Adipose tissue (tissue), 3 donors: ENCODE results near the gene GABPA. TPM values are rescaled to one million over a fixed set of nuclear protein-coding genes. Genes with fewer than 3 reads are reported as not detected.
"Not testable (repeated sequence)": the region's sequence is repeated elsewhere in the genome, so short reads cannot be mapped to it uniquely, and the experiment has no call there.

Source experiments
- H3K27ac ChIP-seq: one replicate; pipeline ENCODE4 v1.5.1; 2013; ENCODE audit warnings: low read depth, low read length
- WGBS, 3 donors: extraction: QIAGEN DNeasy Blood & Tissue Kit; methylation state at CpG; one replicate each; pipeline ENCODE4 v1.1.7; 2013; 5-methylcytosine and 5-hydroxymethylcytosine counted together
- polyA plus RNA-seq, 3 donors: library from polyadenylated mRNA; stranded (reverse); fragments of 200-250 nt; gene quantifications; one replicate each; pipeline ENCODE4 v1.2.3, GENCODE V29; 2013
- donor health status: healthy with polysubstance abuse.
- donor health status: Bipolar disorder and iron deficiency.
- donor health status: healthy.

Gene GABPA
- polyA plus RNA-seq, result 10 to 100 TPM in 1 of 3 donors, 1 to 10 TPM in 2; 5.0 to 17.2 (median 8.3) TPM

DNA sequence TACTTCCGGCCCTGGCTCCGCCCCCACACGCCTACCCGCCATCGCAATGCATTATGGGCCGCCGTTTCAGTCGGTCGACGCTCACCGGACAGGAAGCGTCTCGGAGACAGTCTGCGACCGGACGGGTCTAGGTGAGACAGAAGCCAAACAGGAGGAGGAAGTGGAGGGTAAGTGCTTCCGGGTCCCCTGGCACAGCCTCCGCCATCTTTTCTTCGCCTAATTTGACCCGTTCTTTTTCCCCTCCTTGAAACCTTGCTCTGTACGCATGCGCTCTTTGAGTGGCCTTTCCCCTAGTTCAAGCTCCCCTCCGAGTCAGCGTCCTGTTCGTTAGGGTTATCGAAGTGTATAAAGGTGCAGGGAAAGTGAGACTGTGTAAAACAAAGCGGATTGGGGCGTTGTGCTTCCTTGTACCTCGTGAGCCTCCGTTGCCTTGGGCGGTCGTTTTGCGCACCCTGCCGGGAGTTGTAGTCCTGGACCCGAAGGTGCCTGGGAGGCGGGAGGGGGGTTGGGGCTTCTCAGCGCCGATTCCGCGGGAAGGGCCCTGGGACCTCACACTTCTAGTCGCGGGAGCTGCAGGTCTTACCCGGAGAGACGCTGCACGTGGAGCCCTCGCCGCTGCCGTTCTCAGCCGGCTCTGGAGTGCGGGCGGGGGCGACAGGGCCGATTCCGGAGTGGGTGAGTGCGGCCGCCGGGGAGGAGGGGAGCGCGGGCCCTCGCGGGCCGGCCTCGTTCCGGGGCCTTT lies at the start of gene GABPA, which contains the start of gene ATP5PF:
GABPA (plus strand) TSS at position 69 of the 742 bp plus-strand sequence. CDS start 6,627 bp downstream, outside the sequence.
ATP5PF (minus strand) TSS at position 1 of the 742 bp plus-strand sequence. CDS start 5,110 bp downstream, outside the sequence.
- WGBS, 3 donors, result 0 to 1% (median 1%) methylated on average over 52 to 64 of the region's 64 CpGs
- peak within 1 kb of the TSS; percentile 90 for H3K27ac ChIP-seq

DNA sequence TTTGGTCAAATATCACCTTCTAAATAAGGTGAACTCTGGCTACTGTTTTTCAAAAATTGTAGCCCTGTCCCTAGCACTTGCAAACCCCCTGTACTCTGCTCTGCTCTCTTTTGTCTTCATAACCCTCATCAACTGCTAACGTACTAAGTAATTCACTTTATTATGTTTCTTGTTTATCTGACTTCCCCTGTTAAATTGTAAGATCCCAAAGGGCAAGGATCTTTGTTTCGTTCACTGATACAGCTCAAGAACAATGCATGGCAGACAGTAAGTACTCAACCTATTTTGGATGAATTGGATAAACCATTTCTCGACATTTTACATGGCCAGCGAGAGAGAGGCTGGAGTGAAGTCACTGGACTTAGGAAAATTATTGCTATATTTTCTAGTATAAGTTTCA lies 47.0 kb upstream of the GABPA start:
- 77 to 84% (median 83%) methylated on average over 4 of the region's 4 CpGs for WGBS, 3 donors
- H3K27ac ChIP-seq, result no peak overlapping the region

DNA sequence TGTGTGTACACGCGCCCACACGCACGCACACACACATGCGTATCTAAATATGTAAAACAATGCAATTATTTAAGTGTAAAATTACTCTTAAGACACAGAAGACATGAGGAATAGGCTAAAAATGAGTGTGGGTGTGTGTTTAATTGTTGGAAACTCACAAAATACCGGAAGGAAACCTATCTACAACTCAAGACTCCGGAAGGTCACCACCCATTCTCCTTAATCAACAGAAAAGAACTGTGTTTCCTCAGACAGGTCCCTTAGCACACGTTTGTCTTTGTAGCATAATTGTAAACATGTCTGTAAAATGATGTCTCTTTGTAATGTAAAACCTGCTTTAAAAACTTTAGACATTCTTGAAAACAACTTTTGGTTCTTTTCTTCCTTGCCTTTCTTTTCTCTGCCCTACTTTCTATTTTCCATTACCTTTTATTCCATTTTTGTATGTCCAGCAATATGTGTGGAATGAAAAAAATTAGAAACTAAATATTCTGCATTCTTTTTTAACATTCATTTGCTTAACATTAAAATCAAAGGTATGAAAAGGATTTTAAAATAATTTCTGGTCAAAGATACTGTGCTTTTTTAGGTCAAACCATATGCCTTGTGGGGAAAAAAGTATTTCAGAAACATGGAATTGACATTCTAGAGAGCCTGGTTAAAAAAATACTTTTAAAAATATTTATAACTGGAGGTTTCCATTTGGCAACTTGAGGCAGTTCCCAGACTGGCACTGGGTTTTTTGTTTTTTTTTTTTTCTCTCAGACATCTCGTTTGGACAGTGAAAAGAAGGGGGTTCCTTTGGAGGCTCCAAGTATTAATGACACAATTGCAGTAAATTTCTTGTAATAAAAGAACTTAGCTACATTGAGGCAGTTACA lies 46.3 kb upstream of the GABPA start:
- H3K27ac ChIP-seq, result no peak overlapping the region
- 68 to 77% (median 74%) methylated on average over 9 of the region's 9 CpGs for WGBS, 3 donors

GRCh38 chr21:25689226-25689625 lies 45.5 kb upstream of the GABPA start:
- WGBS, 3 donors, result 73 to 81% (median 74%) methylated on average over 1 of the region's 1 CpG
- no peak overlapping the region for H3K27ac ChIP-seq

DNA sequence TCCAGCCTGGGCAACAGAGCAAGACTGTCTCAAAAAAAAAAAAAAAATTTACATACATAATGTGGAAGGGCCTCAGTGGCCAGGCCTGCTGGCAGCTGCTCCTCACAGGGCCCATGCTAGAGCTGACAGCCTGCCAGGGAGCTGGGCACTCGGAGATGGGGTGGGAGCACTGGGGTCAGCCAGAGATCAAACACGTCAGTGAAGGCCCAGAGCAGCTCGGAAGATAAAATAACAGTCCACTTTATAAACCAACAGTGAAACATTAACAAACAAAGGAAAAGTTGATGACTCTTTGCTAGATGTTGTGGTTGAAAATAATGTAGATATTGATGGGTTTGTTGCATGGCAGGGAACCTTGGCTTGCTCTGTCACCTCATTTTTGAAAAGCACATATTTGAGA lies 42.8 kb upstream of the GABPA start:
- 76 to 85% (median 81%) methylated on average over 3 of the region's 3 CpGs for WGBS, 3 donors
- H3K27ac ChIP-seq, result no peak overlapping the region

- H3K27ac ChIP-seq, result not testable (repeated sequence)
- WGBS, 3 donors, result 92 to 96% (median 96%) methylated on average over 24 to 36 of the region's 36 CpGs
These were observed 39.3 kb upstream of the GABPA start for GRCh38 chr21:25695461-25695860.

GRCh38 chr21:25700741-25701140 lies 34.0 kb upstream of the GABPA start:
- 76 to 97% (median 96%) methylated on average over 1 of the region's 1 CpG for WGBS, 3 donors
- no peak overlapping the region for H3K27ac ChIP-seq

GRCh38 chr21:25701529-25701928 lies 33.2 kb upstream of the GABPA start:
- no peak overlapping the region for H3K27ac ChIP-seq
- WGBS, 3 donors, result 60 to 62% (median 62%) methylated on average over 4 of the region's 4 CpGs

- 58 to 63% (median 61%) methylated on average over 7 of the region's 7 CpGs for WGBS, 3 donors
- no peak overlapping the region for H3K27ac ChIP-seq
These were observed 26.2 kb upstream of the GABPA start for GRCh38 chr21:25708467-25709065.

DNA sequence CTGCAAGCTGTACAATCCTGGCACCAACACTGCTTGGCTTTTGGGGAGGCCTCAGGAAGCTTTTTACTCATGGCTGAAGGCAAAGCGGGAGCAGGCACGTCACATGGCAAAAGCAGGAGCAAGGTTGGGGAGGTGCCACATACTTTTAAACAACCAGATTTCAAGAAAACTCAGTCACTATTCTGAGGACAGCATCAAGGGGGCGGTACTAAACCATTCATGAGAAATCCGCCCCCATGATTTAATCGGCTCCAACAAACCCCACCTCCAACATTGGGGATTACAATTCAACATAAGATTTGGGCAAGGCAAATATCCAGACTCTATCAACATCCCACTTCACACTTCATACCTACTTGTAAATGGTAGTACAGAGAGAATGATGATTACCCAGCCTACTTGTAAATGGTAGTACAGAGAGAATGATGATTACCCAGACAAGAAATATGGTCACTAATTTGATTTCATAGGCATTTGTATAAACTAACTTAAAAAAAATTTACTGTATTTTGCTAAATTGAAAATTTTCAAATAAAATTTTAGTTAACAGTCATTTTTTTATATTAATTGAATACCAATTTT lies 25.0 kb upstream of the GABPA start:
- 77 to 84% (median 78%) methylated on average over 5 of the region's 5 CpGs for WGBS, 3 donors
- H3K27ac ChIP-seq, result no peak overlapping the region

GRCh38 chr21:25710550-25710949 lies 24.2 kb upstream of the GABPA start:
- WGBS, 3 donors, result 85 to 92% (median 91%) methylated on average over 5 of the region's 5 CpGs
- H3K27ac ChIP-seq, result no peak overlapping the region

GRCh38 chr21:25714066-25714465 lies 20.7 kb upstream of the GABPA start:
- 97 to 98% (median 97%) methylated on average over 10 of the region's 10 CpGs for WGBS, 3 donors

GRCh38 chr21:25717491-25718147 lies 17.2 kb upstream of the GABPA start:
- 69 to 89% (median 75%) methylated on average over 5 of the region's 5 CpGs for WGBS, 3 donors
- no peak overlapping the region for H3K27ac ChIP-seq

More at GRCh38 chr21:25714066-25714465, 20.7 kb upstream of the GABPA start:
- H3K27ac ChIP-seq, result not testable (repeated sequence)

DNA sequence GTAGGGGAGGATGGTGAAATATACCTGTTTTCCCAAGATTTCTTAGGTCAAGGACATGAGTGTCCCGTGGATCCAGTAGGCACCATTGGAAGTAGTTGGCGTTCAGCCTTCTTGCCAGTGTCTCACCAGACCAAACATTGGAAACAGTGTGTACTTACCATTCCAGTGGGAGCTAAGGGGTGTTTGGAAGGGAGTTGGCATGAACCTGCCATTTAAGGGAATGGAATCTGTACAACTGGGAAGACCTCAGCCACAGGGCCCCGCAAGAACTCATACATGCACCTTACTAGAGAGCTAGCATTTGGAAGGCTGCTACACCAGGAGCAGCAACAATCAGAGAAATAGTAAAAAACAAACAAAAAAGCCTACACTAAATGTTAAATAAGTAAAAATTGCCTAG lies 12.8 kb upstream of the GABPA start:
- no peak overlapping the region for H3K27ac ChIP-seq
- WGBS, 3 donors, result 95 to 96% (median 96%) methylated on average over 3 of the region's 3 CpGs

DNA sequence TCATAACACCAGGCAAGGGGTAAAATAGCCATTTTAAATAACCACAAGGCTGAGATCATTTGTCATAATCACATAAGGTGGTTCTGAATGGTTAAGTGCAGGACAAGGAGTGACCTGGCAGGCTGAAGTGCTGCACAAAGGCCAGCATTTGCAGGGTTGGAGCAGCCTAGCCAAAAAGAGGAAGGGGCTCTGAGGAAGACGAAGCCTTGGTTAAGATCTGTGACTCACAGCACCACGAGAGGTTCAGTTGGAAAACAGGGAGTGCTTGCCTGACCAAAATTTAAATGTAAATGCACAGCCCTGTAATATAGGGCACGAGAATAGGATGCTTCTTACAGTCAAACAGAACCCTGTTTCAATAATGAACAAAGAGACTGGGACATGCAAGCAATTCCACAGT lies 12.1 kb upstream of the GABPA start:
- WGBS, 3 donors, result 46 to 92% (median 59%) methylated on average over 3 of the region's 3 CpGs
- no peak overlapping the region for H3K27ac ChIP-seq

- WGBS, 3 donors, result 76 to 81% (median 77%) methylated on average over 6 of the region's 6 CpGs
- no peak overlapping the region for H3K27ac ChIP-seq
These were observed 2.5 kb upstream of the GABPA start for GRCh38 chr21:25732091-25732760.

GRCh38 chr21:25733859-25734653 lies 716 bp upstream of the GABPA start:
- H3K27ac ChIP-seq, result peak overlapping the region; percentile 82
- WGBS, 3 donors, result 2 to 4% (median 4%) methylated on average over 30 of the region's 30 CpGs
